Type B pancreatic cell (in vitro differentiated cells): ENCODE data around the gene CSF1R. TPM values are rescaled to one million over a fixed set of nuclear protein-coding genes. Genes with fewer than 3 reads are reported as not detected.

ENCODE experiments used
- DNase-seq: peaks from one replicate; pipeline ENCODE4 v3.0.0; 2021; ENCODE audit warnings: mixed read lengths; ENCODE audit not compliant: unreplicated experiment; ENCODE audit errors: extremely low spot score
- H3K27ac Mint-ChIP-seq: 2 replicates; pipeline ENCODE4 v1.8.0; 2021; ENCODE audit warnings: mild to moderate bottlenecking, mixed read lengths
- H3K27me3 Mint-ChIP-seq: 2 replicates; pipeline ENCODE4 v1.8.0; 2021; ENCODE audit warnings: mixed read lengths
- H3K36me3 Mint-ChIP-seq: 2 replicates; pipeline ENCODE4 v1.8.0; 2021; ENCODE audit warnings: mixed read lengths
- H3K4me1 Mint-ChIP-seq: one replicate; pipeline ENCODE4 v1.8.0; 2021; ENCODE audit warnings: mixed read lengths; ENCODE audit not compliant: unreplicated experiment
- H3K4me3 Mint-ChIP-seq: 2 replicates; pipeline ENCODE4 v1.8.0; 2021; ENCODE audit warnings: mild to moderate bottlenecking, mixed read lengths
- H3K9me3 Mint-ChIP-seq: 2 replicates; pipeline ENCODE4 v1.8.0; 2021; ENCODE audit warnings: mixed read lengths
- total RNA-seq: library from RNA; stranded (reverse); gene quantifications from 2 replicates; pipeline ENCODE4 v1.2.1, GENCODE V29; 2021; ENCODE audit warnings: low replicate concordance
- TF ChIP-seq, protein P1 (sequence below): fragments of 200-600 bp; sonication (generic); conservative IDR thresholded peaks from 2 replicates; pipeline ENCODE4 v1.5.0; 2021; ENCODE audit warnings: antibody characterized with exemption, mild to moderate bottlenecking

Gene CSF1R
- total RNA-seq, 1 donor from 2014 or later: 4.0 TPM

DNA sequence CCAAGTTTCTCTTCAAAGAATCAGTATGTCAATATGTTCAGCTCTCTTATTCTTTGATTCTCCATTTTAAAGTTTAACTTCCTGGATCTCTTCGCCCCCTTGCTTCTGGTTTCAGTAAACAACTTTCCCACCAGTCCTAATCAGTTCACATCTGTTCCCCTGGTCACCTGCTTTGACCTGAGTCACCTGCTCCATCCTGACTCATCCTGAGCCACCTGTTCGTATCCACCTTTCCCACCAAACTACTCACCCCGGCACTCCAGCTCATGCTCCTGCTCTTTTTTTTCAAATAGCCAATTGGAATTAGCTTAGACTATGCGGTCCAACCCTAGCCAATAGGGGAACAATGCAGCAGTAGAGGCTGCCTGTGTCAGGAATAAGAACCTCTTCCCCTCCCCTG is 23.6 kb upstream of the CSF1R start:
- TF ChIP-seq, protein P1, sequence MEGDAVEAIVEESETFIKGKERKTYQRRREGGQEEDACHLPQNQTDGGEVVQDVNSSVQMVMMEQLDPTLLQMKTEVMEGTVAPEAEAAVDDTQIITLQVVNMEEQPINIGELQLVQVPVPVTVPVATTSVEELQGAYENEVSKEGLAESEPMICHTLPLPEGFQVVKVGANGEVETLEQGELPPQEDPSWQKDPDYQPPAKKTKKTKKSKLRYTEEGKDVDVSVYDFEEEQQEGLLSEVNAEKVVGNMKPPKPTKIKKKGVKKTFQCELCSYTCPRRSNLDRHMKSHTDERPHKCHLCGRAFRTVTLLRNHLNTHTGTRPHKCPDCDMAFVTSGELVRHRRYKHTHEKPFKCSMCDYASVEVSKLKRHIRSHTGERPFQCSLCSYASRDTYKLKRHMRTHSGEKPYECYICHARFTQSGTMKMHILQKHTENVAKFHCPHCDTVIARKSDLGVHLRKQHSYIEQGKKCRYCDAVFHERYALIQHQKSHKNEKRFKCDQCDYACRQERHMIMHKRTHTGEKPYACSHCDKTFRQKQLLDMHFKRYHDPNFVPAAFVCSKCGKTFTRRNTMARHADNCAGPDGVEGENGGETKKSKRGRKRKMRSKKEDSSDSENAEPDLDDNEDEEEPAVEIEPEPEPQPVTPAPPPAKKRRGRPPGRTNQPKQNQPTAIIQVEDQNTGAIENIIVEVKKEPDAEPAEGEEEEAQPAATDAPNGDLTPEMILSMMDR: no peak
- DNase-seq: no peak
- no peak overlapping the region for H3K27ac Mint-ChIP-seq

DNA sequence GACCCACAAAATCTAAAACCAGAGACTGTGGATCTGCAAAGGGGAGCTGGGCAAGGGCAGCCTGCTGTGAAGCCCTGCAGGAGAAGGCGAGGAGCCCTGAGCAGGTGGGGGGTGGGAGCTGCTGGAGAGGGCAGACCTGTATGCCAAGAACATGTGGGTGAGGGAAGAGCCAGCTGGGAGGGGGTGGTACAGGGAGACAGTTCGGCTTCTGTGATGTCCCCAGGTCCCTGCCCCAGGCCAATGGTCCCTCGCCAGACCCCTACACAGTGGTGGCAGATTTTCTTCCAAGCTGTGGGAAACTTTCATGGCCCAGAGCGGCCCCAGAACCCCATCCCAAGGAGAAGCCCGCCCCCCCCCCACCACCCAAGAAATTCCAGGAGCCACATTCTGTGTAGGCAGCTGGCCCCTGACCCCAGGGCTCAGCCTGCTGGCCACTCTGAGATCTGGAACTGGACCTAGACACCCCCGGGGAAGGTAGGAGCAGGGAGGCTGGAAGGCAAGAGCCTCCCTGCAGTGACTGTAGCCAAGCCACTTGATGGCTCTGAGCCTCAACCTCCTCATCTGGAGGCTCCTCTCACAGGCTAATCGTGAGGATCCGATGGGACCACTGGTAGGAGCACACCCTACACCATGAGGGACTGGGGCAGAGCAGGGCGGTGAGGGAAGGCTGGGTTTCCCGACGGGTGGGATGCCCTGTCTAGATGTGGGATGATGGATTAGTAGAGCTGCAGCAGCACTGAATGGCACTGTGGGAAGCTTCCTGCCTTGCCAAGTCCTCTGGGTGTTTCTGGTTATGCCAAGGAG is 22.6 kb upstream of the CSF1R start:
- TF ChIP-seq, protein P1: no peak
- Mint-ChIP-seq H3K27ac (no peak overlapping the region), H3K27me3 (peaks cover 3% of the 10 kb centered on the region), H3K9me3 (peaks cover 5% of the 10 kb centered on the region), H3K36me3 (no peaks in the 10 kb centered on the region), H3K4me1 (peaks cover 51% of the 10 kb centered on the region), H3K4me3 (no peak overlapping the region)
- no peak for DNase-seq

More for the DNA sequence above, 23.6 kb upstream of the CSF1R start:
- H3K4me1 Mint-ChIP-seq: peaks cover 51% of the 10 kb centered on the region
- H3K27me3 Mint-ChIP-seq: peaks cover 3% of the 10 kb centered on the region
- H3K9me3 Mint-ChIP-seq: peaks cover 5% of the 10 kb centered on the region
- no peak overlapping the region for H3K4me3 Mint-ChIP-seq
- no peaks in the 10 kb centered on the region for H3K36me3 Mint-ChIP-seq

DNA sequence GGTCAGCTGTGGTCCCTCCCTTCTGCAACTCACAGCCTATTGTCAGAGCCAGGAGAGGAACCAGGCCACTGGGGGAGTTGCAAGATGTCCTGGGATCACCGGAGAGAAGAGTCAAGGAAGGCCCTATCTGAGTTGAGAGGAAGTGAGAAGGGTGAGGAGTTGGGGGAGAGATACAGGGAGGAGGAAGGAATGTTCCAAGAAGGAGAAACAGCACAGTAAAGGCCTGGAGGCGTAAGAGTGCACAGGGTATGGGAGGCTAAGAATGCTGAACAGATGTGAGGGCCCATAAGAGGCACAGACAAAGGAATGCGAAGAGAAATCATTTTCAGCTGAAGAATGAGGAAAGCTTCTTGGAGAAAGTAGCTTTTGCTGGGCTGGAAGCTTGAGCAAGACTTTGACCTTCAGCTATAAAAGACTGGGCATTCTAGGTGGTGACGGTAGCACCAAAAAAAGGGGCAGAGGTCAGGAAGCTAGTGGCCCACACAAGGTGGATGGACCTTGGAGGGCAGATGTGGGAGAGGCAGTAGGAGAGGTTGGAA is 21.6 kb upstream of the CSF1R start:
- H3K36me3 Mint-ChIP-seq: no peaks in the 10 kb centered on the region
- peak overlapping the region; percentile 32 for H3K4me3 Mint-ChIP-seq
- peaks cover 5% of the 10 kb centered on the region for H3K9me3 Mint-ChIP-seq
- H3K27me3 Mint-ChIP-seq: peaks cover 3% of the 10 kb centered on the region
- peaks cover 51% of the 10 kb centered on the region for H3K4me1 Mint-ChIP-seq
- TF ChIP-seq, protein P1: no peak
- DNase-seq: no peak
- peak overlapping the region; percentile 73 for H3K27ac Mint-ChIP-seq

DNA sequence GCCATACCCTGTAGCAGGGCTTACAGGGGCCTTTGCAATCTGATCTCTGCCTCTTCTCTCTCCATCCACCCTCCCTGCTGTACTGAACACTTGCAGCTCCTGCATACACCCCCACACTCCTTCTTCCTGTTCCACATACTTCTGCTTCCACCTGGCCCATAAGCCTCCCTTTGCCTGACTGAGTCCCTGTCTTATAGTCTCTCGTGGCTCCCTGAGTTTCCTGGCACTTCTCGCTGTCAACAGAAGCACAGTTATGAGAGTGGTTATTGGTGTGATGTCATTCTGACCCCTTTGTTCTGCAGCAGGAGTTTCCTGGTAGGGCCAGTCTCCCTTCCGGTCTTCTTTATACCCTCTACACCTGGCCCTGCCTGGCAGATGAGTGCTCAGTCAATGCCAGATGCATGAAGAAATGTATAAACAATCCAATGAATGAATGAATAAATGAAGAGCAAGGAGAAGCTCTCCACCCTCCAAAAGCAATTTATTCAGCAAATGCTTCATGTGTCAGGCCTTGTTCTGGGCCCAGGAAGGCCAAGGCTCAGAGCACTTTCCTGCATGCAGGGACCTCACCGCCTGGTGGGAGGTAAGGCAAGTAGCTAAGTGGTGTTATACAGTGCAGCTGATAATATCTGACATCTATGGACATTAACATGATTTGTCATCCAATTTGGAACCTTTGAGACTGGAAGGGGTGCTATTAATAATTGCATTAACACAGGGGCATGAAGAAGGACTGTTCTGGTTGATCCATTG is 20.5 kb upstream of the CSF1R start:
- Mint-ChIP-seq H3K27me3 (peaks cover 3% of the 10 kb centered on the region), H3K4me1 (peaks cover 44% of the 10 kb centered on the region), H3K4me3 (no peak overlapping the region), H3K9me3 (peaks cover 5% of the 10 kb centered on the region), H3K36me3 (no peaks in the 10 kb centered on the region), H3K27ac (peak overlapping the region; percentile 39)
- TF ChIP-seq, protein P1: no peak
- no peak for DNase-seq

DNA sequence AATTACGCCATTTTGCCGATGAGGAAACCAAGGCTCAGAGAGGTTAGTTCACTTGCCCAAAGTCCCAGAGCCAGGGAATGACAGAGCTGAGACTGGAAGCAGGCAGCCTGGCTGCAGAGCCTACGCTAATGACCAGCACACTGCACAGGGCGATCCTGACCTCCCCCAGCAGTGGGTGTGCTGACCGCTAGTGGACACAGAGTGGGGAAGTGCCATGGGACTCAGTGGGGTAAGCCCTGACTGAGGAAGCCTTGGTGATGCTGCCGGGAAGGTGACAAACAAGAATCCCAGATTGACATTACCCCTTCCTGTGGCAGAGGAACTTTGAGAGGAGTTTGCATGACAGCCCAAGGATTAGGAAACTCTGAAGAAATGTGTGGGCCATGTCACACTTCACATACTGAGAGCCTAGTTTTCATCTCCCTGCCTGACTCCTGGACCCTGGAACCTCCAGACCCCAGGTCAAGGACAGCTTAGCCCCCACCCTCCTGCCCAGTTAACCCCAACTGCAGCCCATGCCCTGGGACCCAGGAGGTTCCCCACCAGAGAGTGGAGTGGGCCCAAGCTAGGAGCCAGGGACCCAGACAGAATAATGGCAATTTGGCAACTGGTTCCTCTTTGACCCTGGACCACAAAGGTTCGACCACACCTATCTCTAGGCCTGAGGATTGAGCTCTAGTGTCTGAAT is 19.7 kb upstream of the CSF1R start:
- Mint-ChIP-seq H3K4me3 (no peak overlapping the region), H3K27me3 (peaks cover 3% of the 10 kb centered on the region), H3K9me3 (peaks cover 5% of the 10 kb centered on the region), H3K4me1 (peaks cover 38% of the 10 kb centered on the region), H3K27ac (peak overlapping the region; percentile 39), H3K36me3 (no peaks in the 10 kb centered on the region)
- TF ChIP-seq, protein P1: no peak
- DNase-seq: no peak
